GM19395 (cell line): ENCODE data around the gene HIVEP1.
"Not testable (repeated sequence)": the region's sequence is repeated elsewhere in the genome, so short reads cannot be mapped to it uniquely, and the experiment has no call there.

Experiments used
- ATAC-seq: cut with Tn5 transposase; IDR thresholded peaks from one replicate; pipeline ENCODE4 v1.9.1; 2021; ENCODE audit warnings: mild to moderate bottlenecking, moderate library complexity; ENCODE audit not compliant: unreplicated experiment

HIVEP1 gene

GRCh38 chr6:12176782-12177181 lies 164.7 kb downstream of the HIVEP1 start:
- not testable (repeated sequence) for ATAC-seq

- no peak for ATAC-seq
Observed at GRCh38 chr6:12178521-12178920, 166.4 kb downstream of the HIVEP1 start.

DNA sequence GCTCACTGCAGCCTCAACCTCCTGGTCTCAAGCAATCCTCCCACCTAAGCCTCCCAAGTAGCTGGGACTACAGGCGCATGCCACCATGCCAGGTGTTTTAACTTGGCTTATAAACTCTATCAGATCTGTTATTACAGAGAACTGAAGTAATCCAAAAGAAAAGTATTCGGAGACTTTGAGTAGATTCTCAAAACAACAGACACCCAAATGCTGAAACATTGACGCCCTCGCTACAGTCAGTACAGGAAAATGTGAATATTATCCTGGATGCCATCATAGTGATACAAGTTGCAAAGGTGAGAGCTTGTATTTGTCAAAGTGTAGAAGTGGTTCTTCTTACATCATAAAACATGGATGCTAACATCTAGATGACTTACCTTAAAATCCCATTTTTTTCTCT lies 169.4 kb downstream of the HIVEP1 start:
- no peak for ATAC-seq

DNA sequence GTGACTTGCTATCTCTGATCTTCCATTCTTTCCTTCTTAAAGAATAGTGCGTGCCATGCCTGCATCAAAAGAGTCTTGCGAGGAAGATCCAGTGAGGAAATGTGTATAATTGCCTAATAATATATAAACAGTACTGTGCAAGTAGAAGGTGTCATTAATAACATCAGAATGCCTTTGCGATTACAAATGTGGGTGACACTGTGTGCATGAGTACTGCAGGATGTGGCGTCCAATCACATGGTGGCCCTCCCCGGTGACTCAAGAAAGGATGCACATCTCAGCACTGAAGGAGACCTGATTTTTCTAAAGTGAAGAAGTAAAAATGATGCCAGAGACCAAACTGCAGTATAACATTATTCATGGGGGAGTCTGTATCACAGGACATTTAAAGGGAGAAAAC lies 170.6 kb downstream of the HIVEP1 start:
- no peak for ATAC-seq

- no peak for ATAC-seq
Observed at GRCh38 chr6:12185081-12185673, 173.1 kb downstream of the HIVEP1 start.

- ATAC-seq = no peak
Observed at GRCh38 chr6:12186528-12186927, 174.4 kb downstream of the HIVEP1 start.

DNA sequence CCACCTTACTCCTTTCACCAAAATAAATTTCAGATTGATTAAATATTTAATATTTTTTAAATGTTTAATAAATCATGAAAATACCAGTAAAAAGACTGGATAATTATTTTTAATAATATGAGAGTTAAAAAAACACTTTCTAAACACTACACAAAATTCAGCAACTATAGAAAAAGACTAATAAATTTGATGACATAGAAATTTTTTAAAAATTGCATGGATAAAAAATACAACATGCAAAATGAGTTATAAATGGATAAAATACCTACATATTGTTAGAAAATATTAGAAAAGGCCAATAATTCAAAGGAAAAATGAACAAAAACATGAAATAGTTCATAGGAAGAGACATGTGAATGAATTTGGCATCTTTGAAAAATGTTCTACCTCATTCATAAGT lies 177.0 kb downstream of the HIVEP1 start:
- no peak for ATAC-seq

GRCh38 chr6:12189661-12190060 lies 177.5 kb downstream of the HIVEP1 start:
- no peak for ATAC-seq

GRCh38 chr6:12190252-12190651 lies 178.1 kb downstream of the HIVEP1 start:
- no peak for ATAC-seq

DNA sequence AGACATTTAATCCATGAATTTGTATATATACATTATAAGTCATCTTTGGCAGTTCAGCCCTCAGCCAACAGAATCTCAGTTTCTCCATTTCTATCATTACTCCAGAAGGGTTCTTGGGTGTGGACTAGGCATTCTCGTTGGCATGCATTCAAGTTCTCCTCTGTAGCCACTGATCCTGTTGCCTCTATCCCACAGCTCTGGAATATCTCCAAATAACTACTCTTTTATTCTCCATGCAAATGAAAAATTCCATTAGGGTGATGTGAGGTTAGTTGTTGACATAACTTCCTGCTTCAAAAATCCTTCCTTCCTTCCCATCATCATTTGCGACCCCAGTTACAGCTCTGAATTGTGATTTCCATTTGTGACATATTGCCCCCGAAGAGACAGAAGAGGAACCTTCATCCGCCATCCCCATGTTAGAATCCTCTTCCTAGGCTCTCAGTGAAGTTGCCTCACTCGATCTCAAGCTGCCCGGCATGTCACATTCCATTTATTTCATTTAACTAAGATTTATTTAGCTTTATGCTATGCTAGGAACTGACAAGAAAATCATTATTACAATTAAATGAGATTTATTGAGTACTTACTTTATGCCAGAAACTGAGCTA lies 184.3 kb downstream of the HIVEP1 start:
- no peak for ATAC-seq

- ATAC-seq = no peak
Observed at GRCh38 chr6:12198851-12199250, 186.7 kb downstream of the HIVEP1 start.

- ATAC-seq = no peak
Observed at GRCh38 chr6:12200015-12200564, 188.0 kb downstream of the HIVEP1 start.

GRCh38 chr6:12200761-12201160 lies 188.6 kb downstream of the HIVEP1 start:
- ATAC-seq = no peak

GRCh38 chr6:12203001-12203400 lies 190.9 kb downstream of the HIVEP1 start:
- ATAC-seq = no peak

DNA sequence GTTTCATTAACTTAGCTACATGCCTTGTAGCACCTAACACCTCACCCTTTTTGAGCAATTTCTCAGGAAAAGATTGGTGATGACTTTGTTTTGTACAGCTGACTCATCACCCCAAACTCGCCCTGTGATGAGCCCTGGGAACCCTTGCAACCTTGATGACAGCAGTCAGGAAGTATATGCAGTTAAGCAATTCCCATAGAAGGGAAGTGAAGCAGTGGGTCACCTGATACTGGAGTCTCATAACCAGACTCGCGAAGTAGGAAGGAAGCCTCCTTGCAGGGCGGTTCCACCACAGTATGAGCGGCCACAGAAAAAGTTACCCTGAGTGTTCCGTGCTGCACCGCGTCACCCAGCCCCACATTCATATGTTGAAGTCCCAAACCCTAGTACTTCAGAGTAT lies 196.1 kb downstream of the HIVEP1 start:
- no peak for ATAC-seq

- ATAC-seq = no peak
Observed at GRCh38 chr6:12208673-12209072, 196.6 kb downstream of the HIVEP1 start.
